Globus pallidus (tissue), 1 donor: ENCODE measurements around the gene CATSPERD.
A peak's percentile ranks its signal among the peaks of the same experiment; 100 is the strongest.

Source experiments
- DNase-seq: peaks from one replicate; pipeline ENCODE4 v3.0.0-alpha.2; 2015; ENCODE audit warnings: low spot score

CATSPERD gene

GRCh38 chr19:5806133-5806489 is 85.7 kb downstream of the CATSPERD start:
- DNase-seq, result no peak

GRCh38 chr19:5806905-5807304 is 86.5 kb downstream of the CATSPERD start:
- DNase-seq, result no peak

- no peak for DNase-seq
These were observed 87.8 kb downstream of the CATSPERD start for GRCh38 chr19:5808120-5808816.

GRCh38 chr19:5809053-5809452 is 88.6 kb downstream of the CATSPERD start:
- no peak for DNase-seq

GRCh38 chr19:5809469-5809868 is 89.0 kb downstream of the CATSPERD start:
- no peak for DNase-seq

DNA sequence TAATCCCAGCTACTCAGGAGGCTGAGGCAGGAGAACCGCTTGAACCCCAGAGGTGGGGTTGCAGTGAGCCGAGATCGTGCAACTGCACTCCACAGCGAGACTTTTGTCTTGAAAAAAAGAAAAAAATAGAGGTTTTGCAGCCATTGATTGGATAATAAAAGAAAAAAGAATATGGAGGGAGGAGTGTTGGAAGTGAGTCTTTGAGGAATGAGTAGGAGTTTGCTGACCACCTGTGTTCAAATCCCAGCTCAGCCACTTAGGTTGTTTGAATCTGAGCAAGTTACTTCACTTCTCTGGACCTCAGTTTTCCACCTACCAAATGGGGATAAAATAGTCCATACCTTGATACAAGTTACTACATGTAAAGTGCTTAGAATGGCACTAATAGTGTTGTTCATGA is 90.7 kb downstream of the CATSPERD start:
- DNase-seq, result no peak

GRCh38 chr19:5814123-5814851 is 93.8 kb downstream of the CATSPERD start:
- DNase-seq, result no peak

DNA sequence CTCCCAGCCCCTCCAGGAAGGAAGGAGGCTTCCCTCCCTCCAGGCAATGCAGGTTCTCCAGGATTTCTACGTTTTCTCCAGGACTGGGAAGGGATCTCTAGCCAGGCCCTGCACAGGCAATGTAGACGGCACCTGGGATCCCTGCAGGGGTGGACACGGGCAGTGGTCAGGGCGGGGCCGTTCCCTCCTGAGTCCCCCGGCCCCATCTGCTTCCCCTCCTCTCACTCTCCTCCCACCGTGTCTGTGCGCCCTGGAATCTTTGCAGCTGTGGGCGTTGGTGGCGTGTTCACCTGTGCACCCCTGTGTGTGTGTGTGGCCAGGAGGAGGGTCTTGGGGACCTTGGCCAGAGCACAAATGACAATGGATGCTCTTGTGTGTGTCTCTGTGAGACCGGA is 94.4 kb downstream of the CATSPERD start:
- DNase-seq, result no peak

GRCh38 chr19:5817218-5817617 is 96.8 kb downstream of the CATSPERD start:
- DNase-seq, result no peak

DNA sequence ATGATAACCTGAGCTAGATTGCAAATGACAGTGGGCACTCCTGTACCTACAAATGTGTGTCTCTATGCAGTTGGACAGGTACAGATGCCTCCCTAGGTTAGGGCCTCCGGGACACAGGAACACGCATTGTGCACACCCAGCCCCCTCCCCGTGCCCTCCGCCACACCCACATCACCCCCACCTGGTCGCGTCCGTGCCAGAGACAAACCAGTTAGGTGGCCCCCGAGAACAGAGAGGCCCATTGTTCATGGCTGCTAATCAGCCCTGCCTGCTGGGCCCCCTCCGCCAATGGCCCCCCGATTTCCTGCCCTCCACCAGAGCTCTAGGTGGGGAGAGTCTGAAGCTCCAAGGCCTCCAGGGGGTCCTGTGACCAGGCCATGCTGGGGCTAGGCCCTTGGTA is 98.2 kb downstream of the CATSPERD start:
- DNase-seq, result no peak

DNA sequence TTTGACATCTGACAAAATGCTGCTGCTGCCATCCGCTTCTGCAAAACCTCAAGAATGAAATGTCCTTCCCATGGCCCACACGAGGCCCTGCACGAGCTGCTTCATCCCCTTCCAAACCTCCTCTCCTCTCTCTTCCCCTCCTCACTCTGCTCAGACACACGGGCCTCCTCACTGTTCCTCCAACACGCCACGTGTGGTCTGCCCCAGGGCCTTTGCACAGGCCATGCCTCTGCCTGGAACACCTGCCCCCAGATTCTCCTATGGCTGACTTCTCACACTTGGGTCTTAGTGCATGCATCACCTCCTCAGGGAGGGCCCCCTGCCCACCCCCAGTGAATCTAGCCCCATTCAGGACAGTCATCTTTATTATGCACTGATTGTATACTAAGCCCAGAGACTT is 100.3 kb downstream of the CATSPERD start:
- no peak for DNase-seq

GRCh38 chr19:5821521-5822180 is 101.2 kb downstream of the CATSPERD start:
- no peak for DNase-seq

DNA sequence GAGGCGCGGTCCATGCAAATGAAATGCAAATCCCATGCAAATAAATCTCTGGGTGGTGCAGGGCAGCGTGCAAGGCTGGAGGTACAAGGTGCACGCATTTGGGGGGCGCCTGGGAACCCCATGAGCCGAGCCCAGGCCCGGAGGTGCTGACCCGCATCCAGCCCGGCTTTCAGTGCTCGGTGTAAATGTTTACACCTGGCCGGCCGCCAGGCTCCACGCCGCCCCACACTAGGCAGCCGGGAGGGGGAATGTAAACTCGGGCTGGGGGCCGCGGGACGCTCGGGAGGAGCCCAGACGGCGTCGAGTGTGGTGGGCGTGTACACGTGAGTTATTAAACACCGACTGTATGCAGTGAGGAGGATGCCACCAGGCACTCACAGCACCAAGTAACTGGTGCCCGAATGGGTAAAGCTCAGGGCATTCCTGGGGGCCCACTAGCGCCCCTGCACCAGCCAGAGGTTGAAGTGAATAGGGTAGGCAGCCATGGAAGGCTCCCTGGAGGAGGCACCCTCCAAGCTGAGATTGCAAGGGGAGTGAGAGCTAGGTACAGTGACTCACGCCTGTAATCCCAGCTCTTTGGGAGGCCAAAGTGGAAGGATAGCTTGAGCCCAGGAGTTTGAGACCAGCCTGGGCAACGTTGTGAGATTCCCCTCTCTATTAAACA is 101.9 kb downstream of the CATSPERD start:
- DNase-seq, result no peak

- no peak for DNase-seq
These were observed 103.3 kb downstream of the CATSPERD start for GRCh38 chr19:5823579-5824281.

DNA sequence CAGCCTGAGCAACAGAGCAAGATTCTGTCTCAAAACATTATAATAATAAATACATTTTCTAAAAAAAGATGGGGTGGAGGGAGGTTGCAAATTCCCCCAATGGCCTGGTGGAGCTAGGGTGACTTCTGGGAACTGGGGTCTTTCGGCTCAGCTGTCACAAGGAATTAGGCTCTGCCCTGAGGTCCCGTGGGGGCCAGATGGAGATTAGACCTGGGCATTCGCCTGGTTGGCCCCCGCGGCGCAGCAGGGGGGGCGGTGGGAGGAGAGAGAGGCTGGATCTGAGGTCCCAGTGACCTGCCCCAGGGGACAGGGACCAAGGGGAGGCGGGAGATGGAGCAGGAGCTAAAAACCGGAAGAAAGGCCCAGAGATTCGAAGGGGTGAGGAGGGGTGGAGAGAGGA is 104.3 kb downstream of the CATSPERD start:
- DNase-seq, result no peak

DNA sequence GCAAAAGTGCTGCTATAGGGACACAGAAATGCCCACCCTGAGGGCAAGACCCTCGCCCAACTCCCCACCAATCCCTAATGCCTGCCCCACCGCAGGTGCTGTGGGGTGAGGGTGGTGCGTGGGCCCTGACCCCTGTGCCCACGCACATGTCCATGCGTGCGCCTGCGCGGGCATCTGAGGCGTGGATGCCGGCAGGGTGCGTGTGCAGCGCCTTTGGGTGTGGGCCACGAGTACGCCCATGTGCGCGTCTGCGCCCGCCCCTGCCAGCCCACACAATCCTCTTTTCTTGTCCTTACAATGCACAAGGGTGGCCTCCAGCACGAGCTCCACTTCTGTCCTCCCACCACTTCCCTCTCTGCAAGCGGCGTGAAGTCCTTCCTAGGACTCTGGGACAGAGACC is 104.7 kb downstream of the CATSPERD start:
- peak; percentile 16 for DNase-seq

- DNase-seq, result no peak
These were observed 106.3 kb downstream of the CATSPERD start for GRCh38 chr19:5826531-5827341.

DNA sequence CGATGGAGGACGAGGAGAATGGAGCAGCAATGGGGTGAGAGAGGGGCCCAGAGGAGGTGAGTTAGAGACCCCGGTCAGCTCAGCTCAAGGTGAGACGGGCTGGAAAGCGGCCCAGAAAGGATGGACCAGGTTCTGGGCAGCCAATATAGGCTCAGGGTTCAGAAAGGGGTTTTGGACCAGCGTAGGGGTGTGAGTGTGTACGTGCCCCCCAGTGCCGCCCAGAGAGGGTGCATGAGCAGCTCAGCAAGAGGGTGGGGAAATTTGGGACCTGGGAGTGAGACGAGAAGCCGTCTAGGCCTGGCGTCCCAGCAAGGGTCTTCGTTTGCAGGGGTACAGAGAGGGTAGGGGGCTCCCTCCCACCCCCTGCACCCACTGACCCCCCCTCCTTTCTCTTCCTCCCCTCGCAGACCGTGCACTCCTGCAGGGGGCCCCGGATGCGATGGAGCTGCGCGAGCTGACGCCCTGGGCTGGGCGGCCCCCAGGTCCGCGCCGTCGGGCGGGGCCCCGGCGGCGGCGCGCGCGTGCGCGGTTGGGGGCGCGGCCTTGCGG is 107.0 kb downstream of the CATSPERD start:
- no peak for DNase-seq

GRCh38 chr19:5827891-5828660 is 107.6 kb downstream of the CATSPERD start:
- peak; percentile 53 for DNase-seq
